Measurements from ENCODE around the gene CKMT1B.
"Not testable (repeated sequence)": the region's sequence is repeated elsewhere in the genome, so short reads cannot be mapped to it uniquely, and the experiment has no call there.

Gene CKMT1B

GRCh38 chr15:43593328-43594190 is at the start of gene CKMT1B:
Gene CKMT1B, plus strand, starts transcription at chr15:43594027. Its CDS starts 192 bp downstream, at chr15:43594219.
- DNase-seq: not testable (repeated sequence)

GRCh38 chr15:43544266-43544665 is 49.6 kb upstream of the CKMT1B start:
- DNase-seq: no peak

GRCh38 chr15:43545426-43545825 is 48.4 kb upstream of the CKMT1B start:
- DNase-seq: no peak

- DNase-seq: no peak
Observed at GRCh38 chr15:43547539-43547938, 46.3 kb upstream of the CKMT1B start.

- no peak for DNase-seq
Observed at GRCh38 chr15:43550527-43551363, 43.1 kb upstream of the CKMT1B start.

- no peak for DNase-seq
Observed at GRCh38 chr15:43552256-43552655, 41.6 kb upstream of the CKMT1B start.

GRCh38 chr15:43552986-43553385 is 40.8 kb upstream of the CKMT1B start:
- DNase-seq: no peak

- not testable (repeated sequence) for DNase-seq
Observed at GRCh38 chr15:43562753-43563152, 31.1 kb upstream of the CKMT1B start.

GRCh38 chr15:43563793-43564192 is 30.0 kb upstream of the CKMT1B start:
- not testable (repeated sequence) for DNase-seq

- DNase-seq: not testable (repeated sequence)
Observed at GRCh38 chr15:43566615-43567014, 27.2 kb upstream of the CKMT1B start.

GRCh38 chr15:43574607-43575006 is 19.2 kb upstream of the CKMT1B start:
- not testable (repeated sequence) for DNase-seq

- DNase-seq: not testable (repeated sequence)
Observed at GRCh38 chr15:43589778-43590466, 3.9 kb upstream of the CKMT1B start, which contains the start of gene PPIP5K1. Gene PPIP5K1, minus strand, starts transcription at chr15:43590208. Its CDS starts 5,704 bp downstream, at chr15:43584504.

GRCh38 chr15:43592841-43593240 is 986 bp upstream of the CKMT1B start:
- not testable (repeated sequence) for DNase-seq

- not testable (repeated sequence) for DNase-seq
Observed at GRCh38 chr15:43599131-43599530, 5.3 kb downstream of the CKMT1B start.

- DNase-seq: not testable (repeated sequence)
Observed at GRCh38 chr15:43600200-43600599, 6.4 kb downstream of the CKMT1B start.

GRCh38 chr15:43602233-43602632 is 8.4 kb downstream of the CKMT1B start:
- not testable (repeated sequence) for DNase-seq

GRCh38 chr15:43617750-43618149 is 23.9 kb downstream of the CKMT1B start:
- DNase-seq: not testable (repeated sequence)

GRCh38 chr15:43618700-43619099 is 24.9 kb downstream of the CKMT1B start, which contains the start of gene STRC:
Gene STRC, minus strand, starts transcription at chr15:43618800. Its CDS starts 78 bp downstream, at chr15:43618722.
- not testable (repeated sequence) for DNase-seq

GRCh38 chr15:43622068-43622799 is 28.4 kb downstream of the CKMT1B start:
- not testable (repeated sequence) for DNase-seq

GRCh38 chr15:43625106-43625505 is 31.3 kb downstream of the CKMT1B start:
- no peak for DNase-seq

- DNase-seq: not testable (repeated sequence)
Observed at GRCh38 chr15:43626937-43627336, 33.1 kb downstream of the CKMT1B start.

Measured in SIG-M5 (cell line).